Keratinocyte (primary cell): Measurements from ENCODE around the gene BBLN. TPM values are rescaled to one million over a fixed set of nuclear protein-coding genes. Genes with fewer than 3 reads are reported as not detected.

ENCODE experiments used
- DNase-seq: peaks from one replicate; pipeline ENCODE4 v3.0.0-alpha.2; 2011; ENCODE audit warnings: low read depth, missing footprints, low spot score
- FAIRE-seq: peaks from 2 replicates; lab custom pipeline; 2011; peaks lifted over from hg19 to GRCh38; lab: Jason Lieb, UNC
- H2AFZ ChIP-seq: 2 replicates; pipeline ENCODE4 v1.6.0; 2012; ENCODE audit warnings: low read length, control low read depth, inconsistent platforms; ENCODE audit not compliant: control insufficient read depth
- H3K27ac ChIP-seq: 2 replicates; pipeline ENCODE4 v1.5.1; 2011; ENCODE audit warnings: low read length; ENCODE audit not compliant: control insufficient read depth, insufficient read depth
- H3K27me3 ChIP-seq: 3 replicates; pipeline ENCODE4 v1.6.0; 2011; ENCODE audit warnings: low read length; ENCODE audit not compliant: control insufficient read depth, insufficient read depth; ENCODE audit errors: extremely low read depth
- H3K36me3 ChIP-seq, 2 experiments: 2 replicates in 1 of 2; 3 replicates in 1 of 2; pipeline ENCODE4 v1.5.1; 2011; ENCODE audit warnings: low read length in 2 of 2, mild to moderate bottlenecking in 1 of 2; ENCODE audit not compliant: control insufficient read depth in 2 of 2, insufficient read depth in 2 of 2; ENCODE audit errors: extremely low read depth in 1 of 2
- H3K4me1 ChIP-seq: 3 replicates; pipeline ENCODE4 v1.5.1; 2011; ENCODE audit warnings: low read length; ENCODE audit not compliant: control insufficient read depth, insufficient read depth; ENCODE audit errors: extremely low read depth
- H3K4me2 ChIP-seq: 3 replicates; pipeline ENCODE4 v1.6.0; 2011; ENCODE audit warnings: low read depth, low read length; ENCODE audit not compliant: control insufficient read depth, insufficient read depth; ENCODE audit errors: extremely low read depth
- H3K4me3 ChIP-seq, 3 experiments: fragments of 200-600 bp in 1 of 3; sonication (generic) in 1 of 3; 2 replicates in 2 of 3; 3 replicates in 1 of 3; pipeline ENCODE4 v1.5.1; 2011 to 2016; ENCODE audit warnings: low read length in 3 of 3, mild to moderate bottlenecking in 3 of 3, control low read depth in 2 of 3, inconsistent platforms in 1 of 3, low read depth in 1 of 3, mixed read lengths in 1 of 3, mixed run types in 1 of 3, moderate library complexity in 1 of 3; ENCODE audit not compliant: control insufficient read depth in 2 of 3, insufficient read depth in 2 of 3; ENCODE audit errors: extremely low read depth in 1 of 3
- H3K79me2 ChIP-seq: 2 replicates; pipeline ENCODE4 v1.6.0; 2012; ENCODE audit warnings: low read length; ENCODE audit not compliant: control insufficient read depth, insufficient read depth
- H3K9ac ChIP-seq: 3 replicates; pipeline ENCODE4 v1.6.0; 2011; ENCODE audit warnings: low read length; ENCODE audit not compliant: control insufficient read depth, insufficient read depth; ENCODE audit errors: extremely low read depth
- H3K9me1 ChIP-seq: 3 replicates; pipeline ENCODE4 v1.6.0; 2011; ENCODE audit warnings: low read length; ENCODE audit not compliant: control insufficient read depth, insufficient read depth; ENCODE audit errors: extremely low read depth
- H3K9me3 ChIP-seq: 2 replicates; pipeline ENCODE4 v1.5.1; 2012; ENCODE audit warnings: low read depth, low read length; ENCODE audit not compliant: control insufficient read depth
- H4K20me1 ChIP-seq: 3 replicates; pipeline ENCODE4 v1.6.0; 2011; ENCODE audit warnings: low read length; ENCODE audit not compliant: control insufficient read depth, insufficient read depth; ENCODE audit errors: extremely low read depth
- EZH2 ChIP-seq: IDR thresholded peaks from one replicate; pipeline ENCODE4 v1.6.1; 2012; ENCODE audit warnings: inconsistent platforms, mild to moderate bottlenecking, low read length, moderate library complexity
- dilution Hi-C: fragments of 300-500 bp; cut with MboI; formaldehyde crosslinking; loops from one replicate; pipeline ENCODE4 v1.7.0; 2020; ENCODE audit warnings: low sequenced_read_pairs; ENCODE audit not compliant: extremely low pct_ligation_motif_present
- polyA plus RNA-seq, 5 experiments: library from polyadenylated mRNA; depleted of rRNA in 3 of 5; stranded (reverse) in 3 of 5; stranded (forward) in 1 of 5; unstranded in 1 of 5; fragments of >200 nt; gene quantifications; 1 replicate in 1 of 5; 2 replicates in 3 of 5; 3 replicates in 1 of 5; pipeline versions ENCODE4 v1.2.1 to v1.2.3, GENCODE V29; 2011 to 2012; ENCODE audit warnings: missing spikeins in 2 of 5, low read depth in 1 of 5, low replicate concordance in 1 of 5
- TF ChIP-seq, protein P1 (sequence below), 3 experiments: IDR thresholded peaks in 1 of 3; conservative IDR thresholded peaks in 1 of 3; optimal IDR thresholded peaks in 1 of 3; 2 replicates in 2 of 3; 3 replicates in 1 of 3; pipeline versions ENCODE3 to v1.5.1; 2011; ENCODE audit warnings: low read length in 3 of 3, mild to moderate bottlenecking in 3 of 3, moderate library complexity in 2 of 3, control low read depth in 1 of 3, inconsistent platforms in 1 of 3; ENCODE audit not compliant: insufficient read depth in 2 of 3; ENCODE audit errors: extremely low read depth in 1 of 3

BBLN gene
- polyA plus RNA-seq, 1 donor (not counting 4 experiments of a cell fraction or from before 2014, with no cell fraction given) = 35.9 TPM

GRCh38 chr9:128193469-128194096 is 33.5 kb downstream of the BBLN start:
- FAIRE-seq (no peak), DNase-seq (no peak)
- H3K27ac ChIP-seq = no peak overlapping the region
- H3K9ac ChIP-seq = no peak overlapping the region
- H3K79me2 ChIP-seq = peaks cover 13% of the 10 kb centered on the region
- peak overlapping the region; percentile 58 for H3K4me2 ChIP-seq
- H3K9me3 ChIP-seq = no peaks in the 10 kb centered on the region
- H3K9me1 ChIP-seq = no peaks in the 10 kb centered on the region
- dilution Hi-C loops = no loop called here
- H3K36me3 ChIP-seq = peaks cover 6 to 7% of the 10 kb centered on the region in 2 experiments
- no peak overlapping the region for H3K4me3 ChIP-seq
- no peak for TF ChIP-seq EZH2
- TF ChIP-seq, protein P1, sequence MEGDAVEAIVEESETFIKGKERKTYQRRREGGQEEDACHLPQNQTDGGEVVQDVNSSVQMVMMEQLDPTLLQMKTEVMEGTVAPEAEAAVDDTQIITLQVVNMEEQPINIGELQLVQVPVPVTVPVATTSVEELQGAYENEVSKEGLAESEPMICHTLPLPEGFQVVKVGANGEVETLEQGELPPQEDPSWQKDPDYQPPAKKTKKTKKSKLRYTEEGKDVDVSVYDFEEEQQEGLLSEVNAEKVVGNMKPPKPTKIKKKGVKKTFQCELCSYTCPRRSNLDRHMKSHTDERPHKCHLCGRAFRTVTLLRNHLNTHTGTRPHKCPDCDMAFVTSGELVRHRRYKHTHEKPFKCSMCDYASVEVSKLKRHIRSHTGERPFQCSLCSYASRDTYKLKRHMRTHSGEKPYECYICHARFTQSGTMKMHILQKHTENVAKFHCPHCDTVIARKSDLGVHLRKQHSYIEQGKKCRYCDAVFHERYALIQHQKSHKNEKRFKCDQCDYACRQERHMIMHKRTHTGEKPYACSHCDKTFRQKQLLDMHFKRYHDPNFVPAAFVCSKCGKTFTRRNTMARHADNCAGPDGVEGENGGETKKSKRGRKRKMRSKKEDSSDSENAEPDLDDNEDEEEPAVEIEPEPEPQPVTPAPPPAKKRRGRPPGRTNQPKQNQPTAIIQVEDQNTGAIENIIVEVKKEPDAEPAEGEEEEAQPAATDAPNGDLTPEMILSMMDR (optimal IDR thresholded peaks at IDR 0.05 in 1 of 3, IDR thresholded peaks at IDR 0.05 in 1 of 3, conservative IDR thresholded peaks at IDR 0.05 in 1 of 3; ENCODE audit: extremely low read depth in 1 of 3, insufficient read depth in 2 of 3, low read length in 3 of 3) = no peak
- no peaks in the 10 kb centered on the region for H4K20me1 ChIP-seq
- H3K27me3 ChIP-seq = no peaks in the 10 kb centered on the region
- peak overlapping the region; percentile 80 for H2AFZ ChIP-seq
- peaks cover 9% of the 10 kb centered on the region for H3K4me1 ChIP-seq

DNA sequence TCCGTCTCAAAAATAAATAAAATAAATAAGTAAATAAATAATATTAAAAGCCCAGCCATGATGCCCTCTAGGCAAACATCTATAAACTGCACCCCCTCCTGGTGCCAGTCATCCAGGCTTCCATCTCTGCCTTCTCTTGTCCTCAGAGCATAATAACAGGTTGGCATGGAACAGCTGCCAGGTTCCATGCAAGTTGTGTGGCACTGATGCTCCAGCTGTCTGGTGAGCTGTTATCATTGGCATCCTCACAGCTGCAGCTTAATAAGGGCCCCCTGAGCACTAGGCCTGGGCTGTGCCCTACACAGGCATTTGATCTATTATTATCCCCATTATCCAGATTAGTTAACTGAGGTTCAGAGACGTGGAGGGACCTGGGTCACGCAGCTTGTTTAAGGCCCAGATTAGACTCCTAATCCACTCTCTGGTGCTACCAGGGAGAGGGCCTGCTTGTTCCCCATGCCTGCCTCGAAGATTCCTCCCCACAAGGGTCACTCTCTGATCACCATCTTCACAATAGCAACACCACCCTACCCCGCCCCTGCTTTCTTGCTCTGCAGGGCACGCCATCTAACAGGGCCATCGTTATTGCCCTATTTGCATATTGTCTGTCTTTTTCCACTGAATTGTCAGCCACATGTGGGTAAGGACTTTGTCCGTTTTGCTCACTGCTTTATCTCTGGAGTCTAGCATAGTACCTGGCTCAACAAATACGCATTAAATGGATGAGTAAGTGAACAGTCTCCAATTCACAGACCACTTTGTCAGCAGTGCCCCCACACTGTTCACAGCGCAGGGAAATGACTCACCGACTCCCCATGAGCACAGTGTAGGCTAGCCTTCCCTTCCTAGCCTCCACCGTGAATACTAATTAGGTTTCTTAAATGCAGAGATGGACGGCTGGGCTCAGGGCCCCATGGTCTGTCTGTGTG is 41.6 kb downstream of the BBLN start:
- H3K27ac ChIP-seq = no peak overlapping the region
- no peak overlapping the region for H3K4me3 ChIP-seq
- peaks cover 17% of the 10 kb centered on the region for H3K27me3 ChIP-seq
- dilution Hi-C loops = no loop called here
- H3K4me1 ChIP-seq = no peaks in the 10 kb centered on the region
- H4K20me1 ChIP-seq = no peaks in the 10 kb centered on the region
- H3K4me2 ChIP-seq = no peak overlapping the region
- FAIRE-seq (no peak), DNase-seq (no peak)
- no peaks in the 10 kb centered on the region for H3K9me3 ChIP-seq
- H2AFZ ChIP-seq = no peak overlapping the region
- H3K9me1 ChIP-seq = no peaks in the 10 kb centered on the region
- no peaks in the 10 kb centered on the region for H3K36me3 ChIP-seq
- no peak overlapping the region for H3K9ac ChIP-seq
- H3K79me2 ChIP-seq = no peaks in the 10 kb centered on the region
- TF ChIP-seq, protein P1 (optimal IDR thresholded peaks at IDR 0.05 in 1 of 3, IDR thresholded peaks at IDR 0.05 in 1 of 3, conservative IDR thresholded peaks at IDR 0.05 in 1 of 3; ENCODE audit: extremely low read depth in 1 of 3, insufficient read depth in 2 of 3, low read length in 3 of 3) = no peak
- TF ChIP-seq EZH2 = no peak
